ENCODE results near the gene VSIG1. TPM values are rescaled to one million over a fixed set of nuclear protein-coding genes. Genes with fewer than 3 reads are reported as not detected.

VSIG1 gene
- total RNA-seq, 3 donors from 2014 or later (not counting 1 experiment from before 2014, with no cell fraction given) = 0.54 to 1.1 TPM; not detected in 1

- DNase-seq = no peak
- Mint-ChIP-seq H3K36me3 (no peaks in the 10 kb centered on the region), H3K27me3 (ENCODE audit: low read depth in 2 of 2) (peaks cover 11 to 16% of the 10 kb centered on the region in 2 donors), H3K9me3 (no peaks in the 10 kb centered on the region), H3K27ac (no peak overlapping the region), H3K4me1 (no peaks in the 10 kb centered on the region), H3K4me3 (no peak overlapping the region)
- WGBS (ENCODE audit: insufficient coverage) = 100% methylated on average over 2 of the region's 5 CpGs
- ATAC-seq = no peak
- Histone ChIP-seq H3K4me3 (ENCODE audit: low read length) (no peak overlapping the region), H3K27ac (ENCODE audit: low read length) (no peak overlapping the region), H3K4me1 (ENCODE audit: control insufficient read depth, insufficient read depth, low read length) (no peaks in the 10 kb centered on the region), H3K36me3 (ENCODE audit: control insufficient read depth, insufficient read depth, low read length) (no peaks in the 10 kb centered on the region), H3K27me3 (ENCODE audit: control insufficient read depth, insufficient read depth, low read length) (no peaks in the 10 kb centered on the region), H3K9me3 (ENCODE audit: control insufficient read depth, insufficient read depth, low read length) (no peaks in the 10 kb centered on the region)
- intact Hi-C loops (cut with micrococcal nuclease) = no loop called here
- TF ChIP-seq, protein P1, sequence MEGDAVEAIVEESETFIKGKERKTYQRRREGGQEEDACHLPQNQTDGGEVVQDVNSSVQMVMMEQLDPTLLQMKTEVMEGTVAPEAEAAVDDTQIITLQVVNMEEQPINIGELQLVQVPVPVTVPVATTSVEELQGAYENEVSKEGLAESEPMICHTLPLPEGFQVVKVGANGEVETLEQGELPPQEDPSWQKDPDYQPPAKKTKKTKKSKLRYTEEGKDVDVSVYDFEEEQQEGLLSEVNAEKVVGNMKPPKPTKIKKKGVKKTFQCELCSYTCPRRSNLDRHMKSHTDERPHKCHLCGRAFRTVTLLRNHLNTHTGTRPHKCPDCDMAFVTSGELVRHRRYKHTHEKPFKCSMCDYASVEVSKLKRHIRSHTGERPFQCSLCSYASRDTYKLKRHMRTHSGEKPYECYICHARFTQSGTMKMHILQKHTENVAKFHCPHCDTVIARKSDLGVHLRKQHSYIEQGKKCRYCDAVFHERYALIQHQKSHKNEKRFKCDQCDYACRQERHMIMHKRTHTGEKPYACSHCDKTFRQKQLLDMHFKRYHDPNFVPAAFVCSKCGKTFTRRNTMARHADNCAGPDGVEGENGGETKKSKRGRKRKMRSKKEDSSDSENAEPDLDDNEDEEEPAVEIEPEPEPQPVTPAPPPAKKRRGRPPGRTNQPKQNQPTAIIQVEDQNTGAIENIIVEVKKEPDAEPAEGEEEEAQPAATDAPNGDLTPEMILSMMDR (IDR thresholded peaks at IDR 0.05) = no peak
Observed at GRCh38 chrX:108032944-108033343, 11.9 kb upstream of the VSIG1 start.

DNA sequence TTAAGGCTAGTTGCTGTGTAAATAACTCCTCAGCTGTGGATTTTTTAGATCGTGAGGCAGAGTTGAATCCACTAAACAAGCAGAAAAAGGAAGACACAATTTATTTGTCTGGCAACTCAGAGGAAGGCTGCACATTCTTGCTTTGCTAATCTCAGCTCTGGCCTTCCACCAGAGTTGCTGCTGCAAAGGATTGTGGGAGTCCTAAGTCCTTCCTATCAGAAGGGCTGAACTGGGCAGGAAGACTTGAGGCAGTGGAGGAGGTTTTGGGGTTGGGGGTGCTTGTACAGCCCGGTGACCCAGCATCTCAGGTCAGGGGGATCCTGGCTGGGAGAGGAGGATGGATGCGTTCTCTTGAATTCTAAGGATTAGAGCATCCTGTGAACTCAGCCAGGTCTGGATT, 11.0 kb upstream of the VSIG1 start:
- Mint-ChIP-seq H3K9me3 (no peaks in the 10 kb centered on the region), H3K36me3 (no peaks in the 10 kb centered on the region), H3K27me3 (ENCODE audit: low read depth in 2 of 2) (peaks cover 7 to 16% of the 10 kb centered on the region in 2 donors), H3K4me1 (no peaks in the 10 kb centered on the region), H3K27ac (no peak overlapping the region), H3K4me3 (no peak overlapping the region)
- TF ChIP-seq, protein P1 (IDR thresholded peaks at IDR 0.05) = no peak
- H3K36me3 ChIP-seq (ENCODE audit: control insufficient read depth, insufficient read depth, low read length) = no peaks in the 10 kb centered on the region
- no peak overlapping the region for H3K4me3 ChIP-seq (ENCODE audit: low read length)
- ATAC-seq (no peak), DNase-seq (no peak)
- 87% methylated on average over 3 of the region's 3 CpGs for WGBS (ENCODE audit: insufficient coverage)
- intact Hi-C loops (cut with micrococcal nuclease) = no loop called here
- H3K4me1 ChIP-seq (ENCODE audit: control insufficient read depth, insufficient read depth, low read length) = no peaks in the 10 kb centered on the region
- H3K27ac ChIP-seq (ENCODE audit: low read length) = no peak overlapping the region
- H3K27me3 ChIP-seq (ENCODE audit: control insufficient read depth, insufficient read depth, low read length) = no peaks in the 10 kb centered on the region
- H3K9me3 ChIP-seq (ENCODE audit: control insufficient read depth, insufficient read depth, low read length) = no peaks in the 10 kb centered on the region

GRCh38 chrX:108034725-108035124, 10.1 kb upstream of the VSIG1 start:
- no peak overlapping the region for H3K27ac Mint-ChIP-seq
- ATAC-seq (no peak), DNase-seq (no peak)
- Histone ChIP-seq H3K4me1 (ENCODE audit: control insufficient read depth, insufficient read depth, low read length) (no peaks in the 10 kb centered on the region), H3K9me3 (ENCODE audit: control insufficient read depth, insufficient read depth, low read length) (no peaks in the 10 kb centered on the region), H3K4me3 (ENCODE audit: low read length) (no peak overlapping the region), H3K36me3 (ENCODE audit: control insufficient read depth, insufficient read depth, low read length) (no peaks in the 10 kb centered on the region), H3K27ac (ENCODE audit: low read length) (no peak overlapping the region), H3K27me3 (ENCODE audit: control insufficient read depth, insufficient read depth, low read length) (no peaks in the 10 kb centered on the region)
- no peaks in the 10 kb centered on the region for H3K36me3 Mint-ChIP-seq
- WGBS (ENCODE audit: insufficient coverage) = 100% methylated on average over 2 of the region's 3 CpGs
- H3K4me1 Mint-ChIP-seq = no peaks in the 10 kb centered on the region
- TF ChIP-seq, protein P1 (IDR thresholded peaks at IDR 0.05) = no peak
- no peaks in the 10 kb centered on the region for H3K9me3 Mint-ChIP-seq
- no peak overlapping the region for H3K4me3 Mint-ChIP-seq
- peaks cover 4 to 11% of the 10 kb centered on the region in 2 donors for H3K27me3 Mint-ChIP-seq (ENCODE audit: low read depth in 2 of 2)
- intact Hi-C loops (cut with micrococcal nuclease) = no loop called here

DNA sequence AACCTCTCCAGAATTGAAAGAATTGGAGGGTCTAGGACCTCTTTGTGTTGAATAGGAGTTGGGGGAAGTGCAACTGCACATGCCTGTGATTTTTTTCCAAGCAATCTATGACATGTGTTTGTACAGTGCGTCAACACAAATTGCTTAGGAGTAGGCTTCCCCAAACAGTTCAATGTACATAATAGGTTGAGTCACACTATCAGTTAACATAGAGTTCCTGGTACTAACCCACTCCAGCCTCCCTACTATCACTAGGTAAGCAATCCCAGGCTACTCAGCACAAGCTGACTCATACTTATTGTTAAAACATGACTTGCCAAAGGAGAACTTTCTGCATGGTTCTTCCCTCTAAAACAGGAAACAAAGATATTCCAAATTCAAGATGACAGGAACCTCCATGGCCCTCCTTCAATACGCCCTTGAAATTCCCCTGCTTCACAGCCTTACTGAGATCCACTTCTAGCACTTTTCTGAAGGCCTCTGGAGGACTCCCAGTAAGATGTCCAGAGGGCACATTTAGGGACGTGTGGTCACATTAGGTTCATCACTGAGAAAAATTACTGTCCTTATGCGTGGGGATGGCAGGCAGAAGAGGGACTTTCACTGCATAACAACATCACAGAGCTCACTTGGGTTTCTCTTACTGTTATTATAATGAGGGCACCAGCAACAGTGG, 8.4 kb upstream of the VSIG1 start:
- Histone ChIP-seq H3K36me3 (ENCODE audit: control insufficient read depth, insufficient read depth, low read length) (no peaks in the 10 kb centered on the region), H3K4me3 (ENCODE audit: low read length) (no peak overlapping the region), H3K27ac (ENCODE audit: low read length) (no peak overlapping the region), H3K27me3 (ENCODE audit: control insufficient read depth, insufficient read depth, low read length) (no peaks in the 10 kb centered on the region), H3K4me1 (ENCODE audit: control insufficient read depth, insufficient read depth, low read length) (no peaks in the 10 kb centered on the region), H3K9me3 (ENCODE audit: control insufficient read depth, insufficient read depth, low read length) (no peaks in the 10 kb centered on the region)
- no peaks in the 10 kb centered on the region for H3K36me3 Mint-ChIP-seq
- H3K4me1 Mint-ChIP-seq = no peaks in the 10 kb centered on the region
- ATAC-seq (no peak), DNase-seq (no peak)
- peaks cover 4 to 8% of the 10 kb centered on the region in 2 donors for H3K27me3 Mint-ChIP-seq (ENCODE audit: low read depth in 2 of 2)
- intact Hi-C loops (cut with micrococcal nuclease) = no loop called here
- TF ChIP-seq, protein P1 (IDR thresholded peaks at IDR 0.05) = no peak
- H3K4me3 Mint-ChIP-seq = no peak overlapping the region
- 86% methylated on average over 4 of the region's 4 CpGs for WGBS (ENCODE audit: insufficient coverage)
- no peaks in the 10 kb centered on the region for H3K9me3 Mint-ChIP-seq
- no peak overlapping the region for H3K27ac Mint-ChIP-seq
